Measurements from ENCODE around the gene TOMM22. TPM values are rescaled to one million over a fixed set of nuclear protein-coding genes. Genes with fewer than 3 reads are reported as not detected.

Gene TOMM22
- total RNA-seq, 1 donor from 2014 or later, result 63.7 TPM

DNA sequence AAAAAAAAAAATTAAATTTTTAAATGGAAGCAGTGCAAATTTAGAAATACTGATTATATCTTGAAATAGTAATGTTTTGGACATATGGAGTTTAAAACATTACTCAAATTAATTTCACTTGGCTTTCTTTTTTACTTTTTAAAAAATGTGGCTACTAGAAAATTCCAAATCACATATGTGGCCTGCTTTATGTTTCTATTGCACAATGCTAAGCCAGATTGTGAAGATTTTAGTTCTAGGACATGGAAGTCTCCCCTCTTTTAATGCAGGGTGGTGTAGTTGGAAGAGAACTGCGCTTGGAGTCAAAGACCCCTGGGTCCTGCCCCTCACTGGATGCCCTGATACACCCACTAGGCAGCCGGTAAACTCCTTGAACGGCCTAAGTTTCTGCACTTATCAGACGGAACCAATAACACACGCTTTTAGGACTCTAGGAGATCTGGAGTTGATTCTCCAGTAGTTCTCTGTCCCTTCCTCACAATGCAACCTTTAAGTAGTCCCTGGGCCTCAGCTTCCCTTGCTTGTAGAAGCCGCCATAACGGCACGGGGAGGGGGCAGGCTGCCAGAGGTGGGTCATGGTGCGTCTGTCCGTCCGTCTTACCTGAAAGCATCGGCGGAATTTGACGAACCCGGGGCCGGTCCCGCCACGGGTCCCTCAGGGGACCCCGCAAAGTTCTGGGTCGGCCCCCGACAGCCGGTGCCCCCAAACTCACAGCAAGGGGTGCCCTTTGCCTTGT is 26.1 kb upstream of the TOMM22 start:
- H3K4me1 ChIP-seq (ENCODE audit: control insufficient read depth in 3 of 3, insufficient read depth in 3 of 3, low read length in 3 of 3), result peaks cover 13 to 14% (median 14%) of the 10 kb centered on the region in 3 donors
- H3K4me3 ChIP-seq (ENCODE audit: low read length in 3 of 3), result peak overlapping the region; percentile 82 to 94 (median 91)
- H3K36me3 ChIP-seq (ENCODE audit: control insufficient read depth in 3 of 3, insufficient read depth in 3 of 3, low read length in 3 of 3), result no peaks in the 10 kb centered on the region
- peak overlapping the region; percentile 94 to 97 (median 96) for H3K9ac ChIP-seq (ENCODE audit: low read depth in 1 of 3, low read length in 3 of 3)
- no peaks in the 10 kb centered on the region for H3K9me3 ChIP-seq (ENCODE audit: control insufficient read depth in 3 of 3, low read length in 3 of 3)
- peak overlapping the region; percentile 93 for H3K27ac ChIP-seq (ENCODE audit: low read depth, low read length)
- H3K27me3 ChIP-seq (ENCODE audit: control insufficient read depth in 3 of 3, insufficient read depth in 3 of 3, low read length in 3 of 3), result no peaks in the 10 kb centered on the region

DNA sequence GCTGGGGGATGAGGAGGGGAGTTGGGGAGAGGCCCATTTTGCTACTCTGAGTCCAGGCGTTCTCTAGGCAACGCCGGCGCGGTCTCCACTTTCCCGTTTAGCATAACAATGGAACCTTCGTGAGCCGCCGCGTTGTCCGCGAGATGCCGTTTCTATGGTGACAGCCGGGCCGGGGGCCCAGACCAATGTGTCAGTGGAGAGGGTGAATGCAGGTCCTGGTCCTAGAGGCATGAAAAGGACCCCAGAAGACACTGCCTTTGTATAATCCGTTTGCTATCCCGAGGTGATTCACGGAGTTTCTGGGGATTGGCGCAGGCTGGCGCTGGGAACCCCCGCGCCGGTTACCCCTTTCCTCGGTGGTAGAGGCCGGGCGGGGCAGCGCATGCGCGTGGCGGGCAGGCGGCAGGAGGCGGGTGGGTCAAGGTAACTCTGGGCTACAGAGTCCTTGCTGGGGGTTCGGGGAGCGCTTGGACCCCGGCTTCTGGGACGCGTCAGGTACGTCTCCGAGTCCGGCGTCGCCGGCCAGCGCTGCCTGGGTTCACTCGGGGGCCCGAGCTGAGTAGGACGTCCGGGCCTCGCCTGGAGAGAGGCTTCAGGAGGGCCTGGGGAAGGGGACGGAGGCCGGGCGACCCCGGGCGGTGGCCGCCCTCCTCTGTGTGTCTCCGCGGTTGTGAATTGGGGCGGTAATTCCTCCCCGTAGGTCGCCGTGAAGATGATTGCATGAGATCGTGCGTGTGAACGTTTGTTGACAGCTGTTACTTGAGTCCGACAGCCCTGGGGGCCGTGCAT is 25.3 kb upstream of the TOMM22 start, which contains the start of the genes CBY1 and FAM227A:
Gene CBY1 (plus strand): TSS at position 383 of the 789 bp plus-strand sequence. CDS start 11,417 bp downstream, outside the sequence.
Gene FAM227A (minus strand): TSS at position 137 of the 789 bp plus-strand sequence. CDS start 6,224 bp downstream, outside the sequence.
- Histone ChIP-seq H3K27ac (ENCODE audit: low read depth, low read length) (peak within 1 kb of the TSS; percentile 93), H3K36me3 (ENCODE audit: control insufficient read depth in 3 of 3, insufficient read depth in 3 of 3, low read length in 3 of 3) (no peaks in the 10 kb centered on the region), H3K27me3 (ENCODE audit: control insufficient read depth in 3 of 3, insufficient read depth in 3 of 3, low read length in 3 of 3) (no peaks in the 10 kb centered on the region), H3K9me3 (ENCODE audit: control insufficient read depth in 3 of 3, low read length in 3 of 3) (no peaks in the 10 kb centered on the region), H3K4me1 (ENCODE audit: control insufficient read depth in 3 of 3, insufficient read depth in 3 of 3, low read length in 3 of 3) (peaks cover 13 to 14% (median 14%) of the 10 kb centered on the region in 3 donors), H3K9ac (ENCODE audit: low read depth in 1 of 3, low read length in 3 of 3) (peak within 1 kb of the TSS; percentile 94 to 97 (median 96)), H3K4me3 (ENCODE audit: low read length in 3 of 3) (peak within 1 kb of the TSS; percentile 82 to 94 (median 91))

DNA sequence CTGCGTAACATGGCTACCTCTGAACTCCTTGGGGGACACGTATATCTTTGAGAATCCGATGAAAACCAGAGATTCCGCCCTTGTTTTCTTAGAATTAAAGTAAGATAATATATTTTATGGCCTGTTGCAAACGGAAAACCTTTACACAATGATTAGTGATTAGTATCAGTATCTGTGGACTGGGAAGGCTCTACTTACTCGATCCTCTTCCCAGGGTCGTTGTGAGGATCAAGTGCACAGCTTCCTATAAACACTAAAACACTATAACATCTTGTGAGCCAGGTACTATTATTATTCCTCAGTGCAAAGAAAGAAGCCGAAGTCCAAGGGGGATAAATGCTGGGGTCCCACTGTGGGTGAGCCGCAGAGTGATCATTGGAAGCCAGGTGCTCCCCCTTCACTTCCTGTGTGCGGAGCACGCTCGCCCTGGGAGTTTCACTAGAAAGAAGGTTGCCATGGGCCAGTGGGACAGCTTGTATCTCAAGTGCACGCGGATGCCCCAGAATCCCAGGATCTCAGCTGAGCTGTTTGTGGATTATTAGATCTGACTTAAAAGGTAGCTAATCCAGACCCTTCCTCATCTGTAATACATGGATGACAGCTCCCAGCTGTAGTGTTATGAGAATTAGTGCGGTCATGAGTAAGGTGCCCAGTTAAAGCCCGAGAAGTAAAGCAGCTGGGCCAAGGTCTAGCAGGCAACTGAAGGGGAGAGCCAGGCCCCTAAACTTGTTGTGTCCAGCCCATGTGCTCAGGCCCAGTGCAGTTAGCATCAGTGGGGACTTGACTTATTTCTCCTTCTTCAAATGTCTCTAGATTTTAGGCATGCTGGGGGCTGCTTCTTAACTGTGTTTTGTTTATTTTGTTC is 24.5 kb upstream of the TOMM22 start:
- no peaks in the 10 kb centered on the region for H3K27me3 ChIP-seq (ENCODE audit: control insufficient read depth in 3 of 3, insufficient read depth in 3 of 3, low read length in 3 of 3)
- H3K9me3 ChIP-seq (ENCODE audit: control insufficient read depth in 3 of 3, low read length in 3 of 3), result no peaks in the 10 kb centered on the region
- peaks cover 13 to 14% (median 14%) of the 10 kb centered on the region in 3 donors for H3K4me1 ChIP-seq (ENCODE audit: control insufficient read depth in 3 of 3, insufficient read depth in 3 of 3, low read length in 3 of 3)
- H3K27ac ChIP-seq (ENCODE audit: low read depth, low read length), result peak overlapping the region; percentile 93
- peak overlapping the region; percentile 82 to 94 (median 91) for H3K4me3 ChIP-seq (ENCODE audit: low read length in 3 of 3)
- H3K36me3 ChIP-seq (ENCODE audit: control insufficient read depth in 3 of 3, insufficient read depth in 3 of 3, low read length in 3 of 3), result no peaks in the 10 kb centered on the region
- H3K9ac ChIP-seq (ENCODE audit: low read depth in 1 of 3, low read length in 3 of 3), result peak overlapping the region; percentile 94 to 97 (median 96)

DNA sequence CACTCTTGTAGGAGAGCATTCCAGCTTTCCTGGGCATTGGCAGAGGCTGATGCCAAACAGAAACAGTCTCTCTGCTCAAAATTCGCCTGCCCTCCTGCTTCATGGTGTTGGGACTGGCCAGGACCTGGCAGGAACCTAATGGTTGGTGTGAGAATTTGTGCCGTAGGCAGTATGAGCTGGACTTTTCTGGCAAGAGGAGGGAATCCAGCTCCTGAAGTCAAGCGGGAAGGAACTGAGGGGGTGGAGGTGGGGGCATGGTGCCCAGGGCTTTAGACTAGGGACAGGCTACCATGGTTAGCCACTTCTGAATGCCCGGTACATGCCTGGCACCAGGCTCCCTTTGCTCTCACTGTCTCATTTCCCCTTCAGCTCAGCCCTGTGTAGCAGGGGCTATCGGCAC is 6.9 kb upstream of the TOMM22 start:
- Histone ChIP-seq H3K4me3 (ENCODE audit: low read length in 3 of 3) (no peak overlapping the region), H3K9me3 (ENCODE audit: control insufficient read depth in 3 of 3, low read length in 3 of 3) (no peaks in the 10 kb centered on the region), H3K9ac (ENCODE audit: low read depth in 1 of 3, low read length in 3 of 3) (no peak overlapping the region), H3K27ac (ENCODE audit: low read depth, low read length) (no peak overlapping the region), H3K4me1 (ENCODE audit: control insufficient read depth in 3 of 3, insufficient read depth in 3 of 3, low read length in 3 of 3) (no peaks in the 10 kb centered on the region), H3K27me3 (ENCODE audit: control insufficient read depth in 3 of 3, insufficient read depth in 3 of 3, low read length in 3 of 3) (no peaks in the 10 kb centered on the region), H3K36me3 (ENCODE audit: control insufficient read depth in 3 of 3, insufficient read depth in 3 of 3, low read length in 3 of 3) (peaks cover 17 to 24% (median 20%) of the 10 kb centered on the region in 3 donors)

DNA sequence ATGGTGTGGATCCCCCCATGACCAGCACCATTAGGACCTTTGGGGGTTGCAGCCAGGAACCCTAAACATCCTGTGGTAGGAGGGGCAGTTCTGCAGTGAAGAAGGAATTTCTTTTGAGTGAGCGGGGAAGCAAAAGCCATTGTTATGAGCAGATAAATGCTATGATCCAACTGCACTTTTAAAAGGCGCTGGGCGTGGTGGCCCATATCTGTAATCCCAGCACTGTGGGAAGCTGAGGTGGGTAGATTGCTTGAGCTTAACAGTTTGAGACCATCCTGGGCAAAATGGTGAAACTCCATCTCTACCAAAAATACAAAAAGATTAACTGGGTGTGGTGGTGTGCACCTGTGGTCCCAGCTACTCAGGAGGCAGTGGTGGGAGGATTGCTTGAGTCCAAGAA is 5.9 kb upstream of the TOMM22 start:
- Histone ChIP-seq H3K4me1 (ENCODE audit: control insufficient read depth in 3 of 3, insufficient read depth in 3 of 3, low read length in 3 of 3) (no peaks in the 10 kb centered on the region), H3K9me3 (ENCODE audit: control insufficient read depth in 3 of 3, low read length in 3 of 3) (no peaks in the 10 kb centered on the region), H3K27me3 (ENCODE audit: control insufficient read depth in 3 of 3, insufficient read depth in 3 of 3, low read length in 3 of 3) (no peaks in the 10 kb centered on the region), H3K4me3 (ENCODE audit: low read length in 3 of 3) (no peak overlapping the region), H3K9ac (ENCODE audit: low read depth in 1 of 3, low read length in 3 of 3) (no peak overlapping the region), H3K27ac (ENCODE audit: low read depth, low read length) (no peak overlapping the region), H3K36me3 (ENCODE audit: control insufficient read depth in 3 of 3, insufficient read depth in 3 of 3, low read length in 3 of 3) (peaks cover 14 to 22% (median 18%) of the 10 kb centered on the region in 3 donors)

DNA sequence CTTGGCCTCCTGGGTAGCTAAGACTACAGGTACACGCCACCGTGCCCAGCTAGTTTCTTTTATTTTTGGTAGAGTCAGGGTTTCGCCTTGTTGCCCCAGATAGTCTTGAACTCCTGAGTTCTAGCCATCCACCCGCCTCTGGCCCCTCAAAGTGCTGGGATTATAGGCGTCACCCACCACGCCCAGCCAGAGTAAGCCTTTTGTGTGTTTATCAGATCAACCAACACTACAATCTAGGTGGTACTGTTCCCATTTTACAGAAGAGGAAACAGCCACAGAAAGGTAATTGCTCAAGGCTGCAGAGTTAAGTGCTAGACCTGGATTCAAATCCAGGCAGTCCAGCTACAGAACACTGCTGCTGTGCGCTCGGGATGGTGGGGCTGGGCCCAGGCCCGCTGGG is 3.1 kb downstream of the TOMM22 start:
- H3K9ac ChIP-seq (ENCODE audit: low read depth in 1 of 3, low read length in 3 of 3), result no peak overlapping the region
- H3K4me1 ChIP-seq (ENCODE audit: control insufficient read depth in 3 of 3, insufficient read depth in 3 of 3, low read length in 3 of 3), result peaks cover 7 to 17% (median 11%) of the 10 kb centered on the region in 3 donors
- H3K9me3 ChIP-seq (ENCODE audit: control insufficient read depth in 3 of 3, low read length in 3 of 3), result no peaks in the 10 kb centered on the region
- H3K36me3 ChIP-seq (ENCODE audit: control insufficient read depth in 3 of 3, insufficient read depth in 3 of 3, low read length in 3 of 3), result peaks cover 54 to 64% (median 54%) of the 10 kb centered on the region in 3 donors
- H3K4me3 ChIP-seq (ENCODE audit: low read length in 3 of 3), result no peak overlapping the region
- H3K27me3 ChIP-seq (ENCODE audit: control insufficient read depth in 3 of 3, insufficient read depth in 3 of 3, low read length in 3 of 3), result no peaks in the 10 kb centered on the region
- H3K27ac ChIP-seq (ENCODE audit: low read depth, low read length), result no peak overlapping the region

DNA sequence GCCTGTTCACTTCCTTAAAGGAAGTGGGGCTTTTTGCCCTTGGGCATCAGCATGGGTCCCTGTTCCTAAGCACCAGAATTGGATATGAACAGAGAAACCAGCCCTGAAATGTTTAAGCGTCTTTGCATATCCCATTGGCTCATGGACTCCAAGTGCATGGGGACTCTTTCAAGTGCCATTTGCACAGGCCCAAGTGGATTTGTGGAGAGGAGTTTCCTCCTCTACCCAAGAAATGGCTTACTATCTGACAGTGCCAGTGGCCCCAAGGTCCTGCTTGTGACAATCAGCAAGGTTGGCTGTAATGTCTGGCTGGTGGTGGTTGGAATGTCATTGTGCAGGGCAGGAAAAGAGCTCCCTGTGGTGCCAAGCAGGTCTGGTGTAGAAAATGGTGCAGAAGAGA is 4.0 kb downstream of the TOMM22 start:
- peaks cover 7 to 17% (median 11%) of the 10 kb centered on the region in 3 donors for H3K4me1 ChIP-seq (ENCODE audit: control insufficient read depth in 3 of 3, insufficient read depth in 3 of 3, low read length in 3 of 3)
- no peaks in the 10 kb centered on the region for H3K9me3 ChIP-seq (ENCODE audit: control insufficient read depth in 3 of 3, low read length in 3 of 3)
- H3K27ac ChIP-seq (ENCODE audit: low read depth, low read length), result no peak overlapping the region
- no peak overlapping the region for H3K4me3 ChIP-seq (ENCODE audit: low read length in 3 of 3)
- no peak overlapping the region for H3K9ac ChIP-seq (ENCODE audit: low read depth in 1 of 3, low read length in 3 of 3)
- H3K36me3 ChIP-seq (ENCODE audit: control insufficient read depth in 3 of 3, insufficient read depth in 3 of 3, low read length in 3 of 3), result peaks cover 55 to 67% (median 56%) of the 10 kb centered on the region in 3 donors
- H3K27me3 ChIP-seq (ENCODE audit: control insufficient read depth in 3 of 3, insufficient read depth in 3 of 3, low read length in 3 of 3), result no peaks in the 10 kb centered on the region

DNA sequence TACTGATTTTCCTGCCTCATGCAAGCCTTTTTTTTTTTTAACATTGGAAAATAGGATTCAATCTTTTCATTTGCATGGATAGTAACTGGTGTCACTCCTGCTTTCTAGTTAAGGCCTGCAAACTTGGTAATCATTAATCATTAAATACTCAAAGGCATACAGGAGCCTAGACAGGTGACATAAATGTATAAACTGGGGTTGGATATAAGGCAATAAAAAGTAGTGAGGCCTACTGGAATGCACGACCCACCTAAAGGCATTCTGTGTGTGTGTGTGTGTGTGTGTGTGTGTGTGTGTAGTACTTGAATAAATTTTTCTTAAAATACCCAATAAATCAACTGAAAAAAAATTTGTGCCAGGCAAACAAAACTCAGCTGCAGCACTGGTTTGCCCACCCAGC is 7.9 kb downstream of the TOMM22 start:
- no peak overlapping the region for H3K27ac ChIP-seq (ENCODE audit: low read depth, low read length)
- H3K4me1 ChIP-seq (ENCODE audit: control insufficient read depth in 3 of 3, insufficient read depth in 3 of 3, low read length in 3 of 3), result no peaks in the 10 kb centered on the region
- no peak overlapping the region for H3K9ac ChIP-seq (ENCODE audit: low read depth in 1 of 3, low read length in 3 of 3)
- H3K36me3 ChIP-seq (ENCODE audit: control insufficient read depth in 3 of 3, insufficient read depth in 3 of 3, low read length in 3 of 3), result peaks cover 37 to 58% (median 50%) of the 10 kb centered on the region in 3 donors
- H3K27me3 ChIP-seq (ENCODE audit: control insufficient read depth in 3 of 3, insufficient read depth in 3 of 3, low read length in 3 of 3), result no peaks in the 10 kb centered on the region
- H3K4me3 ChIP-seq (ENCODE audit: low read length in 3 of 3), result no peak overlapping the region
- no peaks in the 10 kb centered on the region for H3K9me3 ChIP-seq (ENCODE audit: control insufficient read depth in 3 of 3, low read length in 3 of 3)

DNA sequence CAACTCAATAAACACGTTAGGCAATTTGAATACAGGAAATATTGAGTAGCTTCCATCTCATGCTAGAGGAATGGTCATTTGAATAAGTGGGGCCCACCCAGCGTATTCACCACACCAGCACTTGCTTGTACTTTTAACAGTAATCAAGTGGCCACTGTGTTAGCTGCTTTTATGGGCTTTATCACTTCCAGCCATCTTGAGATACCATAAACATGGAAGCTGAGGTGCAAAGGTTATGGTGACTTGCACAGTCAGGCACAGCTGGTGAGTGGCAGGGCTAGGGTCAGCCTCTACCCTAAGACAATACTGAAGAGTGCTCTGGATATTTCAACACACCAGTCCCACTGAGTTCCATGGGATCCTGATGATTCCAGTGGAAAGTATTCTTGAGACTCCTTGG is 12.3 kb downstream of the TOMM22 start:
- Histone ChIP-seq H3K4me3 (ENCODE audit: low read length in 3 of 3) (no peak overlapping the region), H3K27me3 (ENCODE audit: control insufficient read depth in 3 of 3, insufficient read depth in 3 of 3, low read length in 3 of 3) (no peaks in the 10 kb centered on the region), H3K27ac (ENCODE audit: low read depth, low read length) (no peak overlapping the region), H3K9ac (ENCODE audit: low read depth in 1 of 3, low read length in 3 of 3) (no peak overlapping the region), H3K4me1 (ENCODE audit: control insufficient read depth in 3 of 3, insufficient read depth in 3 of 3, low read length in 3 of 3) (peaks cover 13 to 26% (median 23%) of the 10 kb centered on the region in 3 donors), H3K36me3 (ENCODE audit: control insufficient read depth in 3 of 3, insufficient read depth in 3 of 3, low read length in 3 of 3) (peaks cover 6 to 25% (median 24%) of the 10 kb centered on the region in 3 donors), H3K9me3 (ENCODE audit: control insufficient read depth in 3 of 3, low read length in 3 of 3) (no peaks in the 10 kb centered on the region)
